ENCODE data around the gene TEX48. TPM values are rescaled to one million over a fixed set of nuclear protein-coding genes. Genes with fewer than 3 reads are reported as not detected.

The TEX48 gene
- total RNA-seq, 1 donor from 2014 or later: not detected

DNA sequence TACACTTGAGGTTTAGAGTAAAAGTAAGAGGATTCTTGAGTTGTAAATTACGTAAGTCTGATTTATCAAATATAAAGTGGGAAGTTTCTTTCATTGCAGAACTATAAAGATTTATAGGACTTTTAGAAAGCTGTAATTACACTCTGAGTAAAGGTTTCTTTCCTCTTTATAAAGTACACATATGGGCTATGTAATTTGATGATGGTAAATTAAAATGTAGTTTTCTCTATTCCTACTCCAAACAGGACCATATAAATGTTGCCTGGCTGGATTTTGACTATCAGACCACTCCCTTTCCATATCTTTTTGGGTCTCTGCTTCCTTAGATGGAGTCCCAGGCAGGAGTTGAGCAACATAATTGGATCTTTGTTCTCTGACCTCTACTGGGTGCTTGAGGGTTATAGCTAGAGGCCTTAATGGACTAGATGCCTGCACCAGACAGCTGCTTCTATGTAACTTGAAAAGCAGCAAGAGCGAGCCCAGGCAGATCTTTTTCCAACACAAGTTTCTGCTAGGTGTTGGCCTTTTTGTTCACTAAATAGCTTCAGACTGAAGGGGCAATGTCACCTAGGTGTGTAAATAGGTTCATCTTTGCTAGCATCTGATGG is 11.4 kb upstream of the TEX48 start:
- ATAC-seq: no peak

DNA sequence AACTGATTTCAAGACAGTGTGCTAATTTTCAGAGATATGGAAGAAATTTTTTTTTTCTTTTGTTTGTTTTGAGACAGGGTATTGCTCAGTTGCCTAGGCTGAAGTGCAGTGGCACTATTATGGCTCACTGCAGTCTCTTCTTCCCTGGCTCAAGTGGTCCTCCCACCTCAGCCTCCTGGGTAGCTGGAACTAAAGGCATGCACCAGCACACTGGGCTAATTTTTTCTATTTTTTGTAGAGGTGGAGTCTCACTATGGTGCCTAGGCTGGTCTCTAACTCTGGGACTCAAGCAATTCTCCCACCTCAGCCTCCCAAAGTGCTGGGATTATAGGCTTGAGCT is 9.9 kb upstream of the TEX48 start:
- no peak for ATAC-seq

DNA sequence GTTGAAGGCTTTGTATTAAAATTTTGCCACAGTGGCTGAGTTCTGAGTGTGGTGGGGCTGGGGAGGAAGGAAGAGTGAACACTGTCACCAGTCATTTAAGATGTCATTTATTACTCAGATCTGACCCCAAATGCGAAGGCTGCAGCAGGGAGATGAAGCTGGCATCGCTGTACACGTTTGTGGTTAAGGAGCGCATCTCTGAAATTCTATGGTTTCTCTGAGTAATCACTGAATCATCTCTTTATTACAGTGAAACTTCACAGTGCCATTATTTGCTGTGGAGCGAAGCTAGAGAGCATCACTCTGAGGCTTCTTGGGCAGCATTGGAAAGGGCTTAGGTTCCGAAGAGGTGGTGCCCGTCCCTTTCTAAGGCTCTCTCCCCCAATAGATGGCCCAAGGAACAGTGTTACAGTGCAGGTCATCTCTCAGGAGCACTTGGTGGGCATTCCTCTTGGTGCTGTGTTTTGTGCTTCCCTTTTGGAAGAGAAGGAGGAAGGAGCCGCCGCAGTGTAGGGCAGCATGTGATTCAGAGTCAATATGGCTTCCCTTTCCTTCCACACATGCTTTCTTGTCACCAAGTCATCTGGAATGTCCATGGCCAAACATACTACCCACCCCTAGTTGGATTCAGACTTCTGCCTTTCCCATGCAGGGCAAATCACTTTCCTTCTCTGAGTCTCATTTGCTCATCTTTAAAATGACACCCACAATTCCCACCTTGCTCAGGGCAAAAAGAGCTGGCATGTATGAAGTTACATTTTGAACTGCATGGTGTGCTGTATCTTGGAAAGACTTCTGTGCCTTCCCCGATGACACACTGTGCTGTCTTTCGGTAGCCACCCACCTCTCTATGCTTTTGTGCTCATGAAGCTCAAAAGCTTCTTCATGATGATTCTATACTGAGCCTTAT is 9.3 kb upstream of the TEX48 start:
- ATAC-seq: peak; percentile 60

DNA sequence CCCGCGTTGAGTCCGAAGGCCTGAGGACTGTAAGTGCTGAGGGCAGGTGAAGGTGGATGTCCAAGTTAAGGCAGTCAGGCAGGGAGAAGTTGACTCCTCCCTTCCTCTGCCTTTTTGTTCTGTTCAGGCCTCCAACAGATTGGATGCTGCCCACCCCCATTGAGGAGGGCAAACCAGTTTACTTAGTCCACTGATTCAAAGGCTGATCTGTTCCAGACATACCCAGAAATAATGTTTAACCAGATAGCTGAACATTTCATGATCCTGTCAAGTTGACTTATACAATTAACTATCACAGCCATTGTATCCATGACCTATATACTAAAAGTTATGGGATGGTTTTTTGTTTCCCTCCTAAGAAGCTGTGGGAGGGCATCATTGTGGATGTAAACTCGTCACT is 8.3 kb upstream of the TEX48 start:
- no peak for ATAC-seq

DNA sequence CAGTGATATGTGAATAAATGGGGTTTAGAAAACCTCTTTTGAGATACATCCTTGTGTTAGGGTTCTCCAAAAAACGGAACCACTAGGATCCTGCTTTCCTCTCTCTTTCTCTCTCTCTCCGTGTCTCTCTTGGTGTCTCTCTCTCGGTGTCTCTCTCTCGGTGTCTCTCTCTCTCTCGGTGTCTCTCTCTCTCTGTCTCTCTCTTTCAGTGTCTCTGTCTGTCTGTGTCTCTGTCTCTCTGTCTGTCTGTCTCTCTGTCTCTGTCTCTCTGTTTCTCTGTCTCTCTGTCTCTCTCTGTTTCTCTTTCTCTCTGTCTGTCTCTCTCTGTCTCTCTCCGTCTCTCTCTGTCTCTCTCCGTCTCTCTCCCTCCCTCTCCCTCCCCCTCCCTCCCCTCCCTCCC is 7.8 kb upstream of the TEX48 start:
- ATAC-seq: no peak

DNA sequence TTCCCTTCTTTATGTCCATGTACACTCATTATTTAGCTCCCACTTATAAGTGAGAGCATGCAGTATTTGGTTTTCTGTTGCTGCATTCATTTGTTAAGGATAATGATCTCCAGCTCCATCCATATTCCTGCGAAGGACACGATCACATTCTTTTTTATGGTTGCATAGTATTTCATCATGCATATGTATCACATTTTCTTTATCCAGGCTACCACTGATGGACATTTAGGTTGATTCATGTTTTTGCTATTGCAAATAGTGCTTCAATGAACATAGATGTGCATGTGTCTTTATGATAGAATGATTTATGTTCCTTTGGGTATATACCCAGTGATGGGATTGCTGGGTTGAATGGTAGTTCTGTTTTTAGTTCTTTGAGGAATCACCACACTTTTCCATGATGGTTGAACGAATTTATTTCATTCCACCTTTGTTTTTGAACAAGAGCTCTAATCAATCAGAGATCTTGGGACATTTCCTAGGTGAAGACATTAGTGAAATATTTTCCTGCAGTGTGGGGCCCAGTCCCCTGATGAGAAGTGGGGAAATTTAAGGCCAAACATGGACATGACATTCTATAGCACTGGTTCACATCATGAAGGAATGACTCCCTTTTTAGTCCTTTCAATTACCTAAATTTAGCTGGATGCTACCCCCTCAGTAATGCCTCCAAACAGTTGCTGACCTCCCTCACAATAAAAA is 7.1 kb upstream of the TEX48 start:
- ATAC-seq: no peak

DNA sequence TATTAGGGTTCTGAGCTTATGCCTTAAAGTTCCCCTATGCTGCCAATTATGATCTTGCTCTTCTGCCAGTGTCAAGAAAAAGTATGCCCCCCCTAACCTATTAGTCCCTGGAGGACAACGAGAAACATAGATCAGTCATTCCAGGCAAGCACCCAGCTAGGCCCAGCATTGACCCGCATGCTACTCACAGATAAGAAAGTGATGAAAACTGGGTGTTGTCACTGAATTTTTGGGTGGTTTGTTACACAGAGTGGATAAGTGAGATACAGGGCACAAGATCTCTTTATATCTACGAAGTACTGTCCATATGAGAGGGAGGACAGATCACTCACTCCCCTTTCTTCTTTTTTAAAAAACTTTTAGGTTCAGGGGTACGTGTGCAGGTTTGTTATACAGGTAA is 6.4 kb upstream of the TEX48 start:
- no peak for ATAC-seq

DNA sequence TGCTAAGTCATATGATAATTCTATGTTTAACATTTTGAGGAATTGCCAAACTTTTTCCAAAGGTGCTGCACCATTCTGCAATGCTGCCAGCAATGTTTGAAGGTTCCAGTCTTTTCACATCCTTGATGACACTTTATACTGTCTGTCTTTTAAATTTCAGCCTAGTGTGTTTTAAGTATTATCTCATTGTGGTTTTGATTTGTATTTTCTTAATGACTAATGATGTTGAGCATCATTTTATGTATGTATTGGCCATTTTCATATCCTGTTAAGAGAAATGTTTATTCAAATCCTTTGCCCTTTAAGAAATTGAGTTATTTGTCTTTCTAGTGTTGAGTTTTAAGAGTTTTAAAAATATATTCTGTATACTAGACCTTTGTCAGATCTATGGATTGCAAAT is 5.0 kb upstream of the TEX48 start:
- ATAC-seq: no peak

DNA sequence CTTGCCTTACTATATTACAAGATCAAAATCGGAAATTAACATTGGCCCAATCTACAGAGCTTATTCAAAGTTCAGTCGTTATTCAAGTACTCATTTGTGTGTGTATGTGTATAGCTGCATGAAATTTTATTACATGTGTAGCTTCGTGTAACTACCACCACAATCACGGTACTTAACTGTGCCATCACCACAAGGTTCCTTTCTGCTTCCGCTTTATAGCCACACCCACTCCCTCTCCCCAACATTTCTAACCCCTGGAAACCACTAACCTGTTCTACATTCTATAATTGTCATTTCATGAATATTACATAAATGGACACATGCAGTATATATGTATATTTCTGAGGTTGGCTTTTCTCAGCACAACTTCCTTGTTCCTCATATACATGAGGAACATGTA is 4.0 kb upstream of the TEX48 start:
- no peak for ATAC-seq

DNA sequence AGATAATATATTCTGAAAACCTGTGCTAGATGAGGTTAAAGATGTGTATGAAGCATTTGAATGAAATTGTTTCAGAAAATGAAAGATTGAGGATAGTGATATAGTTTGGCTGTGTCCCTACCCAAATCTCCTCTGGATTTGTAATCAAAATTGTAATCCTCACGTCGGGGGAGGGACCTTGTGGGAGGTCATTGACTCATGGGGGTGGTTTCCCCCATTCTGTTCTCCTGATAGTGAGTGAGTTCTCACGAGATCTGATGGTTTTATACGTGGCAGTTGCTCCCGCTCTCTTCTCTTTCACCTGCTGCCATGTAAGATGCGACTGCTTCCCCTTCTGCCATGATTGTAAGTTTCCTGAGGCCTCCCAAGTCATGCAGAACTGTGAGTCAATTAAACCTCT is 2.0 kb upstream of the TEX48 start:
- no peak for ATAC-seq

DNA sequence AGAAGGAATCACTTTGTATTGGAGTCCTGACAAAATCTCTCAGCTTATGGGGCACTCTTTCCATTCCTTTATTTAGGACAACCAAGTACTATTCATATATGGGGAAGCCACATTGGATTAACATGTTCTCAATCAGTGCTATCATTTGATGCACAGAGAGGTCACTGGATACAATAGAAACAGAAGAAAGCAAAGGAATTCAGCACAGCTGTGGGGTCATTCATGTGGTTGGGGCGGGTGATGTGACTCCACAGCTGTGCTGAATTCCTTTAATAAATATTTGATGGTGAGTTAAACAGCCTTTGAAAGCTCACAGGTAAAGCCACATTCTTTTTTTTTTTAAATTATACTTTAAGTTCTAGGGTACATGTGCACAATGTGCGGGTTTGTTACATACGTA is 854 bp upstream of the TEX48 start:
- ATAC-seq: no peak

DNA sequence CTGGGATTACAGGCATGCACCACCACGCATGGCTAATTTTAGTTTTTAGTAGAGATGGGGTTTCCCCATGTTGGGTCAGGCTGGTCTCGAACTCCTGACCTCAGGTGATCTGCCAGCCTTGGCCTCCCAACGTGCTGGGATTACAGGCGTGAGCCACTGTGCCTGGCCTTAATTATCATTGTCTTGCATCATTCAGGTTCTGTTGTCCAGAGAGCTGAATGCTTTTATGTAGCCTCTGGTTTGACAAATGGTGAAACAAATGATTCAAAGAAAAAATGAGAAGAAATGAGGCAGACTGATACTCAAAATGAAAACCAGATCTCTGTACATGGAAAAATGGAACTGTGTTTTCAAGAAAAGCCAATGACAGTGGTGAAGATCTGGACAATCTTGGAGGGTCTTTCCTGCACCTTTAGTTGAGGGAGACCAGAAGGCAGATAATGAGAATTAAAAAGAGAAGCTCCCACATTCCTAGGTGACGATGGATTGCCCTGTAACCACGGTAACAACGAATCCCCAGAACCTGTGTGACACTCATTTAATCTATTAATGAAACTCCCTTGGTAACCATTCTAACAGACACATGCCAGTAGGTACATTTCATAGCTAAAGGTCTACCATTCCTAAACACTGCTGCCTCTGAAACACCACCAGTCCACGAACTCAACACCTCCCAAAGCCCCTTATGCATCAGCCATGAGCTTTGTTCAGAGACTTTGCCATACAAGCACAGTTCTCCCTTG is 1.6 kb downstream of the TEX48 start:
- ATAC-seq: no peak

DNA sequence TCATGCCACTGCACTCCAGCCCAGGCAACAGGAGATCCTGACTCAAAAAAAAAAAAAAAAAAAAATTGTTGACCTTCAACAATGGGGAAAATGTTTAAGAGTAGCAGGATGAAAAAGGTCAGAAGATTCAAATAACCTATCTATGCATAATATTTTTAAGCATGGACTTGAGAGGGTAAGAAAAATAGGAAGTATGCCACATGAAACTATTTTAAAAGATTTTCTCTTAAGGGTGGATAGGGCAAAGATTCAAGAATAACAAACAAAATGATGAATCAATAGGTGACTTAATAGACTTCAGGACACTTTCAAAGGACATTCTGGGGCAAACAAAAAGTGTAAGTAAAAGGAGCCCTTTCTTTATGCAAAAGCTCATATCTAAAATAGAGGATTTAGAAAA is 3.2 kb downstream of the TEX48 start:
- no peak for ATAC-seq

DNA sequence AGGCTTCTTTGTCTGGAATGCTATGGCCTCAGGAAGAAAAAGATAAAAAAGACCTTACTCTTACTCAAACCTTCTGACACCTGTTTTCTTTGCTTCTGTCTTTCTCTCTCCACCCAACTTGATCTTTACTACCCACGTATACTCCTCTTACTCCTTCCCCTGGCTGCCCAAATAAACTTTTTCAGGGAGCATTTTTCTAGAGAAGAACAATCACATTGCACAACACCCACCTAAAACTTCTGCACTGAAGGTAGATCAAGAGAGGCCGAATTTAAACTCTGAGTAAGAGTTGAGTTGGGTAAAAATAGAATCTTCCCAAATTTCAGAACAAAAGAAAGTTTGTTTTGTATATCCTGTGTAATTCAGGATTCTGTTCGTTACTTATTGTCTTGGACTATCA is 3.9 kb downstream of the TEX48 start:
- ATAC-seq: no peak

DNA sequence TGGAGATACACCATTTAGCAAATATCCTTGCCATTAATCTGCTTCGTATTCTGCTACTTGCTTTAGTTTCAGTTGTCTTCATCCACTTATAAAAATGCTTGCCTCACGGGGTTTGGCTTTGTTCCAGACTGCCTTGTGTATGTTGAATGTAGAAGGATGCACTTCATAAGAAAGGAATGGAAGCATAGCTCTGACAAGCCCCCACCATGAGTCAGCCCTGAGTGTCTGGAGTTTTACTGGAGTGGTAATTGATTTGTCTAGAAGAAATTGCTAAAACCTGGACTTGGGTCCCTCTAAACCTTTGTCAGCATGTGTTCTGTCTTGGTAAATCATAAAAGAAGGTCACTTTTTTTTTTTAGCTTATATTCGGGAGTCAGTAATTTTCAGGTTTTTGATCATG is 4.6 kb downstream of the TEX48 start:
- ATAC-seq: peak; percentile 39

DNA sequence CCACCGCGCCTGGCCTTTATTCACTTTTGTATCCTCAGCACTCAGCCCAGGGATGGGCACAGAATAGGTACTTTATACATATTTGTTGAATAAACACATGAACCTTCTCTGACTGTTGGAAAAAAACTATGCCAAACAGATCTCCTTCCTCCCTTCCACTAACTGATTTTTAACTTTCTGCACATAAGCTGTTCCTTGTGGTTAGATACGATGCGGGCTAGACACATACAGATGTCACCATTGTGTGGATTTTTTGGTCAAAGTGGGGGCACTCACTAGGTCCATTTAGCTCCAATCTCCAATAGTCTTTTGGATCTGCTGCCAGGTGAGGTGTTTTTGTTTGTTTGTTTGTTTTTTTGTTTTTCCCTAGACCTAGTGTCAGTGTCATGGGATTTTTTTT is 5.1 kb downstream of the TEX48 start:
- no peak for ATAC-seq

DNA sequence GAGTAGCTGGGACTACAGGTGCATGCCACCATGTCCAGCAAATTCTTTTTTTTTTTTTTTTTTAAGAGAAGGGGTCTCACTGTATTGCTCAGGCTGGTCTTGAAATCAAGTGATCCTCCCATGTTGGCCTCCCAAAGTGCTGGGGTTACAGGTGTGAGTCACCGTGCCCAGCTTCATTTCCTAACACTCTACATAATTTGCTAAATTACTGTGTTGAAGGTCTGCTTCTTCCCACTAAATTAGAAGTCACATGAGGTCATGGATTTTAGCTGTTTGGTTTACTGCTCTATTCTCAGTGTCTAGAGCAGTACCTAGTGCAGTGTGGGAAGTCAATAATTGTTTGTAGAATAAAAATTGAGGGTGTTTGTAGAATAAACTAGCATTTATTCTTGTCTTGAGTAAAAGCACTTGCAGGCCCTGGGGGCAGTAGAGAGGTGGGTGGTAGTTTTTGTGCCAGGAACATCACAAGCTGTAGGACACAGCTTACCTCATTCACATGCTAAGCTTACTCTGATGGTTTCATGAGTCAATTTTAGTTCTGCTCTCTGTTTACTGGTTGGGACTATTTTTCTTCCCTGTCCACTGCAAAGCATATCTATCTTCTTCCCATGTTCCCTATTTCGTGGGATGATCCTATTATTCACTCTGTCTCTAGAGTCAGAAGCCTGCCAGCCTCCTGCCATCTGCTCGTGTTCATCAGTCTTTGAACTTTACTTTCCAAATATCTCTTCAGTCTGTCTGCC is 7.0 kb downstream of the TEX48 start:
- no peak for ATAC-seq

DNA sequence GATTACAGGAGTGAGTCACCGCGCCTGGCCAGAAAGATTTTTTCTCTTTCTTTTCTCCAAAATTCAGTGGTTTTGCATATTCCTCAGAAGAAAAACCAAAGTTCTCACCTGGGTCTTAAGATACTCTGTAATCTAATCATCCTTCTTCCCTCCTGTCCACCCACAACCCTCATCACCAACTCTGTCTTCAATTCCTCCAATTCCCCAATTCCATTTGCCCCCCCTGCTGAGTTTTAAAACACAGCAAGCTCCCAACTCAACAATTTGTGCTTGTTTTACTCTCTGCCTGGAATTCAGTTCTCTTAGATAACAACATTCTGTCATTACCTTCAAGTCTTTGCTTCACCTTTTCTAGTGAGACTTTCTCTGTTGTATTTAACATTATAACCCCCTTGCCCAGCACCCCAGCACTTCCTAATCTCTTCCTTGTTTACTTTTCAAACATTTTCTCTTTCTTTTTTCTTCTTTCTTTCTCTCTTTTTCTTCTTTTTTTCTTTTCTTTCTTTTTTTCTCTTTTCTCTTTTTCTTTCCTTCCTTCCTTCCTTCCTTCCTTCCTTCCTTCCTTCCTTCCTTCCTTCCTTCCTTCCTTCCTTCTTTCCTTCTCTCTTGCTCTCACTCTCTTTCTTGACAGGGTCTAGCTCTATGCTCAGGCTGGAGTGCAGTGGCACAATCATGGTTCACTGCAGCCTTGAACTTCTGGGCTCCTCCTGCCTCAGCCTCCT is 7.8 kb downstream of the TEX48 start:
- ATAC-seq: no peak

DNA sequence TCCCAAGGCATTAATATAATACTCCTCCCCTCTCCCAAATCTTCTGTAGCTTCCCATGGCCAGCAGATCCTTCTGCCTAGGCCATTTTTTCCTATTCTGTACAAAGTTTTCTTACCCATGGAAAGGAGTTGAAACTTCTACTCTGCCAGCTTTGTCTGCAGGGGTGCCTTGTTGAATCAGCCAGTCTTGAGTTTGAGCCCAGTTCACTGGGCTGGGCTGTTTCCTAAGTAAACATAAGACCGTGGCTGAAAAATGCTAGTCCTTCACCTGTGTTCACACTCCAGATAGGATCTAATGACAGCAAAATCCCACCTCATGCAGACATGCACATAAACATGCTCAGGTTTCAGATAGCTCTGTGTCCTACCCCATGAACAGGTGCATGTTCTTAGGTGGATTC is 10.4 kb downstream of the TEX48 start:
- no peak for ATAC-seq

DNA sequence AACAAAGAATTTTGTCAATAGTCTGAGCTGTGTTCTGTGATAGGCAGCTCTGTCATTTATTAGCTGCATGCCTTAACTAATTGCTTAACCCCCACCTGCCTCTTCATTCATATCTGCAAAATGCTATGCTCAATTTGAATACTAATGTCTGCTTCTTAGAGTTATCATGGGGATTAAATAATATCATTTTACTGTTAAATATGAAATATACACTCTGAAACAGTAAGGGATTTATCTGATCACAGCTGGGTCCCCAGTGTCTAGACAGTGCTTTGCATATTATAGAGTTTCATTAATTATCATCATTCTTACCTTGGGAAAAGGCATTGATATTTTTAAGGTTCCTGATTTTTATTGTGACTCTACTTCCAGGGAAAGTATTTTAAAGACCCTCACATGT is 12.0 kb downstream of the TEX48 start:
- ATAC-seq: no peak

DNA sequence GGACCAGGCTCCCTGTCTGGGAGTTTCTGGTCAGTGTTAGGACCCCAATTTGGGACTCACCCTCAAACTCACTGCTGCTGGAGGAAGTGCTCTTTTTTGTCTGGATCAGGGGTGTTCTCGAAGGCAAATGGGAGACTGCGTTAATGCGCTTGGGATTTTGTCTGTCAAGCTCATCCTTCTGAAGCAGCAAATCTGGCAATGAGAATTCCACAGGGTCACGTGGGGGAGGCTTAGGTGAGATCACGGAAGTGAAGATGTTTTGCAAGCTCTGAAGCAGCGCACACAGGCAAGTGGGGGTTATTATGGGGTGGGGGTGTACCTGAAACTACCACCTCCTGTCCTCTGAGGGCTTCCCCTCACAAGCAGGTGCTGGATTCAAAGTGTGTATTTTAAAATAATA is 13.8 kb downstream of the TEX48 start:
- ATAC-seq: no peak

DNA sequence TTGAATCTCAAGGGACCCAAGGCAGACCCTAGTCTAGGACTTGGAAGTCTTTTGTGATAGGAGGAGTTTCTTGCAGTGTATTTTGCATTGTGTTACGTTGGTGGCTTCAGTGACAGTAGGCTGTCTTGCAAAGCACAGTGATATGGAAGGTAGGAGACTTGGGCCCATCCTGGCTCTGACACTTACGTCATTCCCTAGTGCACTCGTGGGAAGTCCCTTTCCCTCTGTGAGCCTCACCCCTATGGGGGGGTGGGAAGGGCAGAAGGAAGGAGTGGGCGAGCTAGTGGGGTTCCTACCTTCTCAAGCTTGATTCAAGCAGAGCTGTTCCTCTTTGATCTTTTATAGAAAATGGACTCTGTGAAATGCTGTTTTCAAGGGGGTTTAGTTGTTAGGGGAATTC is 15.1 kb downstream of the TEX48 start:
- no peak for ATAC-seq

Measured in esophagus mucosa (tissue), 1 donor.